ENCODE measurements around the gene KRT14. TPM values are rescaled to one million over a fixed set of nuclear protein-coding genes. Genes with fewer than 3 reads are reported as not detected.
"Not testable (repeated sequence)": the region's sequence is repeated elsewhere in the genome, so short reads cannot be mapped to it uniquely, and the experiment has no call there.

Gene KRT14
- total RNA-seq, 2 experiments from 2014 or later = 0.82 TPM; not detected in 1

GRCh38 chr17:41614098-41614497, 27.4 kb upstream of the KRT14 start:
- DNase-seq (ENCODE audit: low spot score) = no peak
- no peaks in the 10 kb centered on the region for H3K36me3 ChIP-seq (ENCODE audit: insufficient read depth, low read length)
- no TSS peak for BruUV-seq (replicated peaks)
- H3K4me2 ChIP-seq (ENCODE audit: low read length) = no peak overlapping the region
- no peak overlapping the region for H3K4me3 ChIP-seq (ENCODE audit: low read depth, low read length, poor library complexity, severe bottlenecking)
- H3K9me2 ChIP-seq (ENCODE audit: insufficient read depth, low read length) = no peaks in the 10 kb centered on the region
- ChIA-PET POLR2A (no interaction called here), CTCF (ENCODE audit: unreplicated experiment) (no interaction called here)
- no peak for TF ChIP-seq EZH2phosphoT487 (IDR thresholded peaks at IDR 0.05; ENCODE audit: borderline replicate concordance, low read depth, low read length)
- no peak for TF ChIP-seq CTCF (conservative IDR thresholded peaks at IDR 0.05; ENCODE audit: low read length)
- intact Hi-C loops (cut with micrococcal nuclease; ENCODE audit: unreplicated experiment) = no loop called here
- H2AFZ ChIP-seq (ENCODE audit: low read length) = no peak overlapping the region
- H3K9me3 ChIP-seq (ENCODE audit: low read length) = no peaks in the 10 kb centered on the region
- H3K27ac ChIP-seq (ENCODE audit: low read depth, low read length, poor library complexity, severe bottlenecking) = no peak overlapping the region
- H4K20me1 ChIP-seq (ENCODE audit: insufficient read depth, low read length) = no peaks in the 10 kb centered on the region
- no peaks in the 10 kb centered on the region for H3K4me1 ChIP-seq (ENCODE audit: insufficient read depth, low read length, poor library complexity, severe bottlenecking)
- H3K79me2 ChIP-seq (ENCODE audit: insufficient read depth, low read depth, low read length) = no peaks in the 10 kb centered on the region

GRCh38 chr17:41613277-41614082, 26.8 kb upstream of the KRT14 start:
- no peaks in the 10 kb centered on the region for H4K20me1 ChIP-seq (ENCODE audit: insufficient read depth, low read length)
- H3K4me1 ChIP-seq (ENCODE audit: insufficient read depth, low read length, poor library complexity, severe bottlenecking) = no peaks in the 10 kb centered on the region
- no peaks in the 10 kb centered on the region for H3K79me2 ChIP-seq (ENCODE audit: insufficient read depth, low read depth, low read length)
- no peak for DNase-seq (ENCODE audit: low spot score)
- no peaks in the 10 kb centered on the region for H3K36me3 ChIP-seq (ENCODE audit: insufficient read depth, low read length)
- TF ChIP-seq EZH2phosphoT487 (IDR thresholded peaks at IDR 0.05; ENCODE audit: borderline replicate concordance, low read depth, low read length) (no peak), CTCF (conservative IDR thresholded peaks at IDR 0.05; ENCODE audit: low read length) (no peak)
- H3K9me3 ChIP-seq (ENCODE audit: low read length) = no peaks in the 10 kb centered on the region
- H3K27ac ChIP-seq (ENCODE audit: low read depth, low read length, poor library complexity, severe bottlenecking) = no peak overlapping the region
- no peak overlapping the region for H3K4me2 ChIP-seq (ENCODE audit: low read length)
- no peak overlapping the region for H3K4me3 ChIP-seq (ENCODE audit: low read depth, low read length, poor library complexity, severe bottlenecking)
- no peaks in the 10 kb centered on the region for H3K9me2 ChIP-seq (ENCODE audit: insufficient read depth, low read length)
- ChIA-PET POLR2A (no interaction called here), CTCF (ENCODE audit: unreplicated experiment) (no interaction called here)
- H2AFZ ChIP-seq (ENCODE audit: low read length) = no peak overlapping the region
- intact Hi-C loops (cut with micrococcal nuclease; ENCODE audit: unreplicated experiment) = no loop called here
- BruUV-seq (replicated peaks) = no TSS peak

- H3K27ac ChIP-seq (ENCODE audit: low read depth, low read length, poor library complexity, severe bottlenecking); H3K4me3 ChIP-seq (ENCODE audit: low read depth, low read length, poor library complexity, severe bottlenecking); H3K36me3 ChIP-seq (ENCODE audit: insufficient read depth, low read length); intact Hi-C loops (cut with micrococcal nuclease; ENCODE audit: unreplicated experiment); H3K4me2 ChIP-seq (ENCODE audit: low read length); POLR2A ChIA-PET; H3K9me3 ChIP-seq (ENCODE audit: low read length); BruUV-seq (replicated peaks); CTCF ChIA-PET (ENCODE audit: unreplicated experiment); H3K79me2 ChIP-seq (ENCODE audit: insufficient read depth, low read depth, low read length); H2AFZ ChIP-seq (ENCODE audit: low read length); DNase-seq (ENCODE audit: low spot score); H3K4me1 ChIP-seq (ENCODE audit: insufficient read depth, low read length, poor library complexity, severe bottlenecking); H4K20me1 ChIP-seq (ENCODE audit: insufficient read depth, low read length); H3K9me2 ChIP-seq (ENCODE audit: insufficient read depth, low read length): not testable (repeated sequence)
Measured at GRCh38 chr17:41612376-41613160, 25.9 kb upstream of the KRT14 start, which contains the start of gene KRT16. Gene KRT16 (minus strand): TSS chr17:41612767. CDS start chr17:41612688, 79 bp downstream.
